GM19099 (cell line): ENCODE measurements around the gene EDA.

Experiments used
- POLR2A ChIP-seq: IDR thresholded peaks from 3 replicates; pipeline ENCODE4 v1.6.1; 2011; ENCODE audit warnings: low read depth; ENCODE audit not compliant: insufficient read length; ENCODE audit errors: extremely low read depth

EDA gene

GRCh38 chrX:70033348-70034051, 417.6 kb downstream of the EDA start:
- TF ChIP-seq POLR2A: no peak

GRCh38 chrX:70034646-70035045, 418.7 kb downstream of the EDA start:
- TF ChIP-seq POLR2A: no peak

- no peak for TF ChIP-seq POLR2A
These were observed 422.6 kb downstream of the EDA start for GRCh38 chrX:70038515-70038914.

- TF ChIP-seq POLR2A: no peak
These were observed 423.0 kb downstream of the EDA start for GRCh38 chrX:70038951-70039350.

- no peak for TF ChIP-seq POLR2A
These were observed 423.8 kb downstream of the EDA start for GRCh38 chrX:70039758-70040157.

- no peak for TF ChIP-seq POLR2A
These were observed 426.1 kb downstream of the EDA start for GRCh38 chrX:70041993-70042392.

GRCh38 chrX:70042399-70043371, 426.8 kb downstream of the EDA start:
- no peak for TF ChIP-seq POLR2A

GRCh38 chrX:70043685-70044084, 427.8 kb downstream of the EDA start:
- TF ChIP-seq POLR2A: no peak

- TF ChIP-seq POLR2A: no peak
These were observed 428.8 kb downstream of the EDA start for GRCh38 chrX:70044541-70045245.

- no peak for TF ChIP-seq POLR2A
These were observed 431.1 kb downstream of the EDA start for GRCh38 chrX:70046978-70047377.

- TF ChIP-seq POLR2A: no peak
These were observed 433.5 kb downstream of the EDA start for GRCh38 chrX:70049406-70049805.

GRCh38 chrX:70049925-70050324, 434.0 kb downstream of the EDA start, which contains the start of gene AWAT2:
TSS of gene AWAT2 (minus strand) at chrX:70049938. CDS start at chrX:70049932, 6 bp downstream.
- no peak for TF ChIP-seq POLR2A

GRCh38 chrX:70052895-70053615, 437.1 kb downstream of the EDA start:
- TF ChIP-seq POLR2A: no peak

GRCh38 chrX:70054391-70054790, 438.5 kb downstream of the EDA start:
- no peak for TF ChIP-seq POLR2A
